ENCODE measurements around the gene TNFSF8.

The TNFSF8 gene

DNA sequence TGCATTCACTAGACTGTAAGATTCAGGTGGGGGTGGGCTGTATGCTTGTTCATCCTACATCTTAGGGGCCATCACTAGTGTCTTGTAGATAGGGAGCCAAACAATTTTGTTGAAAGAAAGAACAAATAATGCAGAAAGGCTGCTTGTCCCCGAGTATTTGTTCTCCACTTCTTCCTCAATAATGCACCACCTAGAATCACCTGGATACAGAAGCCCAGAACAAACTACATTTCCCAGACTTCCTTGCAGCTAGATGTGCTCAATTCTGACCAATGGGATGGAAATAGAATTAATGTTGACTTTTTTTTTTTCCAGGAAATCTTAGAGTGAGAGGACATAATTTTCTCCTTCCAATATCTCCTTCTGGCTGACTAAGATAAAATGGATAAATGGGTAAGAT is 38.9 kb upstream of the TNFSF8 start:
- Histone ChIP-seq H3K79me2 (ENCODE audit: insufficient read depth, low read length) (no peaks in the 10 kb centered on the region), H3K9ac (ENCODE audit: low read length) (no peak overlapping the region), H3K9me2 (replicated peaks; ENCODE audit: insufficient read depth, low read length) (no peaks in the 10 kb centered on the region), H3K4me3 (ENCODE audit: insufficient read depth, low read length, poor library complexity, severe bottlenecking) (no peak overlapping the region), H3K4me2 (ENCODE audit: low read depth, low read length, poor library complexity, severe bottlenecking) (no peak overlapping the region), H4K20me1 (ENCODE audit: low read depth, low read length) (no peaks in the 10 kb centered on the region), H3K36me3 (ENCODE audit: low read length) (no peaks in the 10 kb centered on the region), H3K9me3 (ENCODE audit: insufficient read depth, low read length) (no peaks in the 10 kb centered on the region), H3K27me3 (ENCODE audit: low read length) (no peaks in the 10 kb centered on the region), H3F3A (ENCODE audit: insufficient read depth) (no peaks in the 10 kb centered on the region), H2AFZ (ENCODE audit: low read depth, low read length, severe bottlenecking) (no peak overlapping the region), H3K27ac (ENCODE audit: low read depth, low read length) (no peak overlapping the region)
- no peak for TF ChIP-seq EZH2phosphoT487 (conservative IDR thresholded peaks at IDR 0.05; ENCODE audit: low read length)
- TF ChIP-seq, protein P1, sequence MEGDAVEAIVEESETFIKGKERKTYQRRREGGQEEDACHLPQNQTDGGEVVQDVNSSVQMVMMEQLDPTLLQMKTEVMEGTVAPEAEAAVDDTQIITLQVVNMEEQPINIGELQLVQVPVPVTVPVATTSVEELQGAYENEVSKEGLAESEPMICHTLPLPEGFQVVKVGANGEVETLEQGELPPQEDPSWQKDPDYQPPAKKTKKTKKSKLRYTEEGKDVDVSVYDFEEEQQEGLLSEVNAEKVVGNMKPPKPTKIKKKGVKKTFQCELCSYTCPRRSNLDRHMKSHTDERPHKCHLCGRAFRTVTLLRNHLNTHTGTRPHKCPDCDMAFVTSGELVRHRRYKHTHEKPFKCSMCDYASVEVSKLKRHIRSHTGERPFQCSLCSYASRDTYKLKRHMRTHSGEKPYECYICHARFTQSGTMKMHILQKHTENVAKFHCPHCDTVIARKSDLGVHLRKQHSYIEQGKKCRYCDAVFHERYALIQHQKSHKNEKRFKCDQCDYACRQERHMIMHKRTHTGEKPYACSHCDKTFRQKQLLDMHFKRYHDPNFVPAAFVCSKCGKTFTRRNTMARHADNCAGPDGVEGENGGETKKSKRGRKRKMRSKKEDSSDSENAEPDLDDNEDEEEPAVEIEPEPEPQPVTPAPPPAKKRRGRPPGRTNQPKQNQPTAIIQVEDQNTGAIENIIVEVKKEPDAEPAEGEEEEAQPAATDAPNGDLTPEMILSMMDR (IDR thresholded peaks at IDR 0.05; ENCODE audit: insufficient read depth, low read length, poor library complexity, severe bottlenecking) = no peak

- no peaks in the 10 kb centered on the region for H3K36me3 ChIP-seq (ENCODE audit: low read length)
- no peak overlapping the region for H3K27ac ChIP-seq (ENCODE audit: low read depth, low read length)
These were observed 38.3 kb upstream of the TNFSF8 start for GRCh38 chr9:114968671-114969070.

DNA sequence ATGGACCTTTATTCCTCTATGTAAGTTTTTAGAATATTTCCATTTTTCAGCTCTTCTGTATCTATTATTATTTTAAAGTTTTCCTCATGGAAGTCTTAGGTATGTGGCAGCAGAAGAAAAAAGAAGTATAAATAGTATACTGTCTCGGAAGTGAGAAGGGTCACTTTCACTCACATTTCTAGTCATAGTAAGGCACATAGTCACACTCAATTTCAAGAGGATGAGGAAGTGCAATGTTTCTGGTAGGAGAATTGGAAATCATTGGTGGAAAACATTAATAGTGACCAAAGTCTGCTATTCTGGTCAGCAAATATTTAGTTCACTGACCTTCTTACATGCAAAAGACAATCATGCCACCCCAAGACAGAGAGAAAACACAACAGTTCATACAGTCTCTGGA is 35.2 kb upstream of the TNFSF8 start:
- no peaks in the 10 kb centered on the region for H4K20me1 ChIP-seq (ENCODE audit: low read depth, low read length)
- peaks cover 5% of the 10 kb centered on the region; the same call in 1 of the 2 replicates for H3K9me3 ChIP-seq (ENCODE audit: insufficient read depth, low read length)
- TF ChIP-seq EZH2phosphoT487 (conservative IDR thresholded peaks at IDR 0.05; ENCODE audit: low read length) = no peak
- TF ChIP-seq, protein P1 (IDR thresholded peaks at IDR 0.05; ENCODE audit: insufficient read depth, low read length, poor library complexity, severe bottlenecking) = no peak
- H3K4me2 ChIP-seq (ENCODE audit: low read depth, low read length, poor library complexity, severe bottlenecking) = no peak overlapping the region
- no peaks in the 10 kb centered on the region for H3F3A ChIP-seq (ENCODE audit: insufficient read depth)
- H2AFZ ChIP-seq (ENCODE audit: low read depth, low read length, severe bottlenecking) = no peak overlapping the region
- no peaks in the 10 kb centered on the region for H3K79me2 ChIP-seq (ENCODE audit: insufficient read depth, low read length)
- H3K4me3 ChIP-seq (ENCODE audit: insufficient read depth, low read length, poor library complexity, severe bottlenecking) = no peak overlapping the region
- no peak overlapping the region for H3K9ac ChIP-seq (ENCODE audit: low read length)
- no peaks in the 10 kb centered on the region for H3K9me2 ChIP-seq (replicated peaks; ENCODE audit: insufficient read depth, low read length)
- H3K36me3 ChIP-seq (ENCODE audit: low read length) = no peaks in the 10 kb centered on the region
- no peaks in the 10 kb centered on the region for H3K27me3 ChIP-seq (ENCODE audit: low read length)
- H3K27ac ChIP-seq (ENCODE audit: low read depth, low read length) = no peak overlapping the region

More at GRCh38 chr9:114968671-114969070, 38.3 kb upstream of the TNFSF8 start:
- no peaks in the 10 kb centered on the region for H3K9me2 ChIP-seq (replicated peaks; ENCODE audit: insufficient read depth, low read length)
- H3K4me2 ChIP-seq (ENCODE audit: low read depth, low read length, poor library complexity, severe bottlenecking) = no peak overlapping the region
- H3K9ac ChIP-seq (ENCODE audit: low read length) = no peak overlapping the region
- no peaks in the 10 kb centered on the region for H3F3A ChIP-seq (ENCODE audit: insufficient read depth)
- no peak overlapping the region for H2AFZ ChIP-seq (ENCODE audit: low read depth, low read length, severe bottlenecking)
- no peaks in the 10 kb centered on the region for H3K79me2 ChIP-seq (ENCODE audit: insufficient read depth, low read length)
- H3K27me3 ChIP-seq (ENCODE audit: low read length) = no peaks in the 10 kb centered on the region
- no peak overlapping the region for H3K4me3 ChIP-seq (ENCODE audit: insufficient read depth, low read length, poor library complexity, severe bottlenecking)
- no peak for TF ChIP-seq EZH2phosphoT487 (conservative IDR thresholded peaks at IDR 0.05; ENCODE audit: low read length)
- TF ChIP-seq, protein P1 (IDR thresholded peaks at IDR 0.05; ENCODE audit: insufficient read depth, low read length, poor library complexity, severe bottlenecking) = no peak
- H4K20me1 ChIP-seq (ENCODE audit: low read depth, low read length) = no peaks in the 10 kb centered on the region
- no peaks in the 10 kb centered on the region for H3K9me3 ChIP-seq (ENCODE audit: insufficient read depth, low read length)
